Amygdala (tissue), 56 donors: Measurements from ENCODE around the gene COMMD4.
"Not testable (repeated sequence)": the region's sequence is repeated elsewhere in the genome, so short reads cannot be mapped to it uniquely, and the experiment has no call there.

Source experiments
- DNase-seq, 56 donors: peaks; one replicate each; lab custom pipeline; 2025; lab: John Stamatoyannopoulos, UW

Gene COMMD4

DNA sequence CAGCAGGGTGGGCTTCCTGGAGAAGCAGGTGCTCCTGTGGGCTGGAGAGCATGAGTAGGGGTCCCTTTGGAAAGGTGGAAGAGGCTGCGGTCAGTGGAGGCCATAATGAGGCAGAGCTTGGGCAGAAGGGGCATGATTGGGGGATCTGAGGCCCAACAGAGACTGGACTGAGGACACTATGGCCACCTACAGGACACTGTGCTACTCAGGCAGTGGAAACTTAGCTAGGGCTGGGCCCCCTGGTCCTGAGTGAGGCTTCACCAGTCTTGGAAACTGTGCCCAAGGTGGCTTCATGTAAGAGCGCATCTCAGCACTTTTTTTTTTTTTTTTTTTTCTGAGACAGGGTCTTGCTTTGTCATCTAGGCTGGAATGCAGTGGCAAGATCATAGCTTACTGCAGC, 6.3 kb upstream of the COMMD4 start:
- no peak for DNase-seq

DNA sequence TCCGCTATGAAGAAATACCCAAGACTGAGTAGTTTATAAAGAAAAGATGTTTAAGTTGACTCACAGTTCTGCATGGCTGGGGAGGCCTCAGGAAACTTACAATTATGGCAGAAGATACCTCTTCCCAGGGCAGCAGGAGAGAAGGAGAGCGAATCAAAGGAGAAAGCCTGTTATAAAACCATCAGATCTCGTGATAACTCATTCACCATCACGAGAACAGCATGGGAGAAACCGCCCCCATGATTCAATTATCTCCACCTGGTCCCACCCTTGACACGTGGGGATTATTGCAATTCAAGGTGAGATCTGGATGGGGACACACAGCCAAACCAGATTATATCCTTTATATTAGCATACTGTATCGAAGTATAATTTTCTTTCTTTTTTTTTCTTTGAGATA, 3.8 kb upstream of the COMMD4 start:
- DNase-seq, result not testable (repeated sequence)

DNA sequence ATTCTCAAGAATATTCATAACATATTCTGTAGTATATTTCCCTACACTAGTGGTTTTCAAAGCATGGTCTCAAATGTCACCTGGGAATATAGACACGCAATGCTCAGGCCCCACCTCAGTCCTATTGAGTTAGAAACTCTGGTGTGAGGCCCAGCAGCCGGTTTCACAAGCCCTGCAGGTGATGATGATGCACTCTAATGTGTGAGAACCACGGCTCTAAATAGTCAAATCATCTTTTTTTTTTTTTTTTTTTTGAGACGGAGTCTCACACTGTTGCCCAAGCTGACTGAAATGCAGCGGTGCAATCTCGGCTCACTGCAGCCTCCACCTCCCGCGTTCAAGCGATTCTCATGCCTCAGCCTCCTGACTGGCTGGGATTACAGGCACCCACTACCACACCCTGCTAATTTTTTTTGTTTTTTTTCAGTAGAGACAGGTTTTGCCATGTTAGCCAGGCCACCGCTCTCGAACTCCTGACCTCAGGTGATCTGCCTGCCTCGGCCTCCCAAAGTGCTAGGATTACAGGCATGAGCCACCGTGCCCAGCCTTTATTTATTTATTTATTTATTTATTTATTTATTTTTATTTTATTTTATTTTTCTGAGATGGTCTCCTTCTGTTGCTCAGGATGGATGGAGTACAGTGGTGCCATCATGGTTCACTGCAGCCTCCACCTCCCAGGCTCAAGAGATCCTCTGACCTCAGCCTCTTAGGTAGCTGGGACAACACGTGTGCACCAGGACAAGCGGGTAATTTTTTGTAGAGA, 2.0 kb upstream of the COMMD4 start:
- DNase-seq, result not testable (repeated sequence)

DNA sequence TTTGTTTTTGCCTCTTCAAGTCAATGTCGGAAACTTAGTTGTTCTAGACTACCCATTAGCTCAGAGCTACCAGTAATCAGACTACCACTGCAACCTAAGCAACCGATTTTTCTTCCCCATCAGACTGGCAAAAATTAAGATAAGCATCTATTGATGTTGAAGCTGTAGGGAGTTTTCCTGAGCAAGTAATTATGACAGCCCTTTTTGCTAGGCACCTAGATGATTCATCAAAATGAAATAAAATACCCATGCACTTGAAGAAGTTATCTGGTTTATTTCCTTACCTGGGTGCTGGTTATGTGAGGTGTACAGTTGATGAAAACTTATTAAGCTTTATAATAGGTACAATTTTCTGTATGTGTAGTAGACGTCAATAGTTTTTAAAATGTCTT, 554 bp upstream of the COMMD4 start:
- DNase-seq, result no peak

DNA sequence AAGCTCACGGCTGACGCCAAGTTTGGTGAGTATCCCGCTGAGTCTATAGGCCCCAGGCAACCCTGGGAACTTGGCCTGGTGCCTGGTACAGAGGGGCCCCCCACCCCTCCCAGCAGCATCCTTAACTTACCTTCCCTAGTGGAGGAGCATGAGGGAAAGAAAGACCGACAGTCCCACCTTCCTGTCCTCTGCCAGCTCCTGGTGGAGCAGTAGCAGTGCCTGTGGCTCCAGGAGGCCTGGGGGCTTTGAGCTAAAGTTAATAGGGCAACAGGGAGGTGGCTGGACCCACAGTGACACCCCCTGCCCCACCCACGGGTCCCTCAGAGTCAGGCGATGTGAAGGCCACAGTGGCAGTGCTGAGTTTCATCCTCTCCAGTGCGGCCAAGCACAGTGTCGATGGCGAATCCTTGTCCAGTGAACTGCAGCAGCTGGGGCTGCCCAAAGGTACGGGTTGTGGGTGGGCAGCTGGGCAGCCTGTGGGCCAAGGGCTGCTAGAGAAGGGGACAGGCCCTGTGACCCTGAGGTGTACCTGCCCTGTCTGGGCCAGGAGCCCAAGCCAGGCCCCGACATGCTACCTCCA, 2.9 kb downstream of the COMMD4 start:
- no peak for DNase-seq

DNA sequence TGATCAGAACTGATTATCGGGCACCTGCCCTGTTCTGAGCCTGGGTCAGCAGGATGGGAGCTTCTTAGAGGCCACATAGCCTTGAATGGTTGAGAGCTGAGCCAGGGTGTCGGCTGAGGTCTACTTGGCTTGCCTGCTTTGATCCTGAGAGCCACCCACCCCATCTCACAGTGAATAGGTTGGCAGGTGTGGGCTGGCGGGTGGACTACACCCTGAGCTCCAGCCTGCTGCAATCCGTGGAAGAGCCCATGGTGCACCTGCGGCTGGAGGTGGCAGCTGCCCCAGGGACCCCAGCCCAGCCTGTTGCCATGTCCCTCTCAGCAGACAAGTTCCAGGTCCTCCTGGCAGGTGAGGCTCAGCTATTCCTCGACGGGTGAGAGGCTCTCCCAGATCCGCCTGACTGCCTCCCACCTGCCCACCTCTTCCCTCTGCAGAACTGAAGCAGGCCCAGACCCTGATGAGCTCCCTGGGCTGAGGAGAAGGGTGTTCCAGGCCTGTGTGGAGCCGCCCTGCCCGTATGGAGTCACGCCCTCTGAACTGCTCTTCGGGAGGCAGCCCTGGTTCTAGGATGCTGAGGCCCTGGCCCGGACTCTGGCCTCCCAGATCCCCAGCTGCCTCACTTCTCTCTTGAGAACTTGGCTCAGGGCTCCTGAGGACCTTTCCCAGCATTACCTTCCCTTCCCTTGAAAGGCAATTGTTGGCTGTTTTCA, 3.8 kb downstream of the COMMD4 start:
- no peak for DNase-seq

DNA sequence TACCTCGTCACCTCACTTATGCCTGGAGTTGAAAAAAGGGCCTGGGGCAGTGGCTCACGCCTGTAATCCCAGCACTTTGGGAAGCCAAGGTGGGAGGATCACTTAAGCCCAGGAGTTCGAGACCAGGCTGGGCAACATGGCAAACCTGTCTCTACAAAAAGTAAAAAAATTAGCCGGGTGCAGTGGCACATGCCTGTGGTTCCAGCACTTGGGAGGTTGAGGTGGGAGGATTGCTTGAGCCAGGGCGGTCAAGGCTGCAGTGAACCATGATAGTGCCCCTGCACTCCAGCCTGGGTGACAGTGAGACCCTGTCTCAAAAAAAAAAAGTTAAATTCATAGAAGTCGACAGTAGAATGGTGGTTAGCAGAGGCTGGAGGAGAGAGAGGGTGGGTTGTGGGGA, 6.4 kb downstream of the COMMD4 start:
- no peak for DNase-seq

DNA sequence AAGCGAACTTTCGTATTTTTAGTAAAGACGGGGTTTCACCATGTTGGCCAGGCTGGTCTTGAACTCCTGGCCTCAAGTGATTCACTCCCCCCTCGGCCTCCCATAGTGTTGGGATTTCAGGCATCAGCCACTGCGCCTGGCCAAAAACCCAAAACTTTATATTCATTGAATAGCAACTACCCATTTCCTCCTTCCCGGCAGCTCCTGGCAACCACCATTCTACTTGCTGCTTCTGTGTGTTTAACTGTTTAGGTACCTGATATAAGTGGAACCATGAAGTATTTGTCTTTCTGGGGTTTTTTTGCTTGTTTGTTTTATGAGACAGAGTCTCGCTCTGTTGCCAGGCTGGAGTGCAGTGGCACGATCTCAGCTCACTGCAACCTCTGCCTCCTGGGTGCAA, 8.1 kb downstream of the COMMD4 start:
- DNase-seq, result peak in 14 of 56 donors; percentile 2 to 48 (median 16)

DNA sequence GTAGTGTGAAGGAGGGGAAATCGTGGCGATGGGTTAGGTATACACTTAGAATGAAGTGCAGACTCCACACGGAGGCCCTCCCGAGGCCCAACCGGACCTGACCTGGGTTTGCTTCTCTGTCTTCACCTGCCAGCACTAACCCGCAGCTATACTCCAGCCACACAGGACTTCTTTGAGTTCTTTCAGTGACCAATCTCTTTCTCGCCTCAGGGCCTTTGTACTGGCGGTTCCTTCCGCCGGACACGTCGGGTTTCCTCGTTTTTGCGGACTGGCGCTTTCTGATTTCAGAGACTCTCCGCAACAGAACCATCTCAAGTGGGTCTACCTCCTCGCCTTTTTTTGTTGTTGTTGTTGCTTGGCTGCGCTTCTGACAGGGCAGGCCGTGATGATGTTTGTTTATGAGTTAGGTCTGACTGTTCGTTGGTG, 10.9 kb downstream of the COMMD4 start, which contains the start of gene NEIL1:
Gene NEIL1, plus strand, starts transcription at position 244 of the 426 bp plus-strand sequence. CDS start 1,867 bp downstream, outside the sequence.
- DNase-seq, result peak in 3 of 56 donors; percentile 28 to 51 (median 46)

DNA sequence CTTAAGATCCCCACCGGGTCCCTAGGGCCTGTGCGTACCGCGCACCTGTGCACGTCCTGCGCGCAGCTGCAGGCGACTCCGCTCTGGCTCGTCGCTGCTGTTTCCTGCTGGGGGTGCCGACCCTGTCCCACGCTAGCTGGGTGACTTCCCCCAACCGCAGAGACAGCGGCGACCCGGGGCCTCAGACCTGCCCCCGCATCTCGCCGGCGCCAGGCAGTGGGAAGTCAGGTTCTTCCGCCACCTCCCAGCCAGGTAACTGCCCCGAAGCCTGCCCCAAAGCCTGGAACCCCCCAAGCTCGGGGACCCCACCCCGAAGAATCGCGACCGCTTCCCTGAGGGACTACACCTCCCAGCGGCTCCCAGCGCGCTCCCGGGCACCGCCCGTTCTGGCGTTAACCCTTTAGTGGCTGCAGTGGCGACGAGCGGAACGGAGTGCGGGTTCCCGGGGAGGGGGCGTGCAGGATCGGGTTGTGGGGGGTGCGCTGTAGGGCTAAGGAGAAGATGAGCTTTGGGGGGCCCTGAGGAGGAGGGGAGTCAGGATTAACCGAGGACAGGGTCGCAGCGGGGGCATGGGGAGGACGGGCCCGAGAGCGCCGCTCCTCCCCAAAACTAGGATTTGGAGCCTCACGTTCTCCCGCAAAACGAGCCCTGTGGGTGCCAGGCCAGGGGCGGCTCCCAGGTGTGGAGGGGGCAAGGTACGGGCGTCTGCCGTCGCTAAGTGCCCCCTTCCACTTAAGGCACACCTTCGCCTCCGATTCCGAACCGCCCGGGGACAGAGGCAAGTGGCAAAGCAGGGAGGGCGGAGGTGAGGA, 11.6 kb downstream of the COMMD4 start:
- peak in 50 of 56 donors; percentile 17 to 74 (median 57) for DNase-seq

DNA sequence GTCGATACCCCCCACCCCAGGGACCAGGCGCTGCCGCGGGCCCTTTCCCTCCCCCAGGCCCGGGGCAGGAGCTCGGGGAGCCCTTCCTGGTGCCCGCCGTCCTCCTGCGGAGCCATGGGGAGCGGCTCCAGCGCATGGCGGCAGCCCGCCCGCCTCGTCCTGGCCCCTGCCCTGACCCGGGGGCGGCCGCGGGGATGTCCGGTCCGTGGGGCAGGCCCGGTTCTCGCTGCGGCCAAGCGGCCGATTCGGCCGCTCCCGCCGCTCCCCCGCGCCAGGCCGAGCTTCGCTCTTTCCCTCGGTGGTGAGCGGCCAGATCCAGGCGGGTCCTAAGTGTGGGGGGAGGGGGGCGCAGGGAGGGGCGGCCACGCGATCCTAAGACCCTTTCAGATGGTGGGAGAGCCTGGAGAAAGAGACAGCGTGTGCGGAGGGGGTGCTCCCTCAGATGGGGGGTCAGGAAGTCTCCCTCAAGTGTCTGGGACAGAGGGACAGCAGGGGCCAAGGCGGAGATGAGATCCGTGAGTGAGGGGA, 12.2 kb downstream of the COMMD4 start:
- peak in 3 of 56 donors; percentile 19 to 49 (median 31) for DNase-seq

DNA sequence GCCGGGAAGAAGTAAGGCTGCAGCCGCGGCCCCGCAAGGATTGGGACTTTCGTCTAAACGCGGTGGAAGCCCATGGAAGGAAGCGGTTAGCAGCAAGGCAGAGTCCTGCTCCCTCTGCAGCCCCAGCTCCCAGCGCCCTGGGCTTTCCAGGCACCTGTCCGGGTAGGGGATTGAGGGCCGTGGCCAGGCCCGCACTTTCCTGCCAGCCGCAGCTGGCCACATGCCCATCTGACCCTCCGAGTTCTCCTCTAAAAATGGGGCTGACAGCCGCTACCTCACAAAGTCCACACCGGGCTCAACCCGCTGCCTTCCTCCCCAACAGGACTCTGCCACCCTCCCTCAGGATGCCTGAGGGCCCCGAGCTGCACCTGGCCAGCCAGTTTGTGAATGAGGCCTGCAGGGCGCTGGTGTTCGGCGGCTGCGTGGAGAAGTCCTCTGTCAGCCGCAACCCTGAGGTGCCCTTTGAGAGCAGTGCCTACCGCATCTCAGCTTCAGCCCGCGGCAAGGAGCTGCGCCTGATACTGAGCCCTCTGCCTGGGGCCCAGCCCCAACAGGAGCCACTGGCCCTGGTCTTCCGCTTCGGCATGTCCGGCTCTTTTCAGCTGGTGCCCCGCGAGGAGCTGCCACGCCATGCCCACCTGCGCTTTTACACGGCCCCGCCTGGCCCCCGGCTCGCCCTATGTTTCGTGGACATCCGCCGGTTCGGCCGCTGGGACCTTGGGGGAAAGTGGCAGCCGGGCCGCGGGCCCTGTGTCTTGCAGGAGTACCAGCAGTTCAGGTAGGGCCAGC, 12.9 kb downstream of the COMMD4 start:
- peak in 4 of 56 donors; percentile 17 to 48 (median 20) for DNase-seq

DNA sequence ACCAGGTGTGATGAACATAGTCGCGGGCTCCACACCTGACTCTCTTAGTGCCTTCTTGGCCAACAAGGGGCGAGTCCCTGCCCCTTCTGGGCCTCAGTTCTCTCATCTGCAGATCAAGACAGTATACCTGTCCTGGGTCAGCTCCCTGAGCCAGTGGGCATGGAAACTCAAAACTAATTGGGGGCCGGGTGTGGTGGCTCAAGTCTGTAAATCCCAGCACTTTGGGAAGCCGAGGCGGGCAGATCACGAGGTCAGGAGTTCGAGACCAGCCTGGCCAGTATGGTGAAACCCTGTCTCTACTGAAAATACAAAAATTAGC, 13.4 kb downstream of the COMMD4 start:
- peak in 1 of 56 donors; percentile 13 for DNase-seq

DNA sequence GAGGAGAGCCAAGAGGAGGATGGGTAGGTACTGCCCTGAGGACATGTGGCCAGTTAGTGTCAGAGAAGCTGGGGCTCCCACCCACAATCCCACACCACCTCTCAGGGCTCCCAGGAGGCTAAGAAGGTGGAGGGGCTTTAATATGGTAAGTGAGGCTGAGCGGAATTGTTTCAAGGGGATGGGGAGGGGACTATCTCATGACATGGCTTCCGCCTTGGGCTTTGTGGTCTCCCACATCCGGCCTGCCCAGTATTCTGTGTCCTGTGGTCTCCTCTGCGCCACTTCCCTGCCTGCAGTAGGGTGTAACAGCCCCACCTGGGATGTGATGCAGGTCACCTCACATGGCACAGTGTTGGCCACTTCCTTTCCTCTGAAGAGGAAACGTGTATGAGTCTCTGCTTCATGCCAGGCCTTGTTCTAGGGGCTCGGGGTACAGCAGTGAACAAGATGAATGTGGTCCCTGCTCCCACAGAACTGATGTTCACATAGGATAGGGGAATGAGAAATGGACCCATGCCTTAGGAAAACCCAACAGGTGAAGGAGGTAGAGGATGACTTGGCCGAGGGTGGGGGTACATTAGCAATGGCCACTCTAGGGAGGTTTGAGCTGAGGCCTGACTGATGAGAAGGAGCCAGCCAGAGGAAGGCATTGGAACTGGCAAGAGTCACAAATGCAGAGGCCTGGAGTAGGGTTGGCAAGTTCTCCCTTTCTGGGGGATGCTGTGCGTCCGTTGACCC, 14.2 kb downstream of the COMMD4 start:
- no peak for DNase-seq

DNA sequence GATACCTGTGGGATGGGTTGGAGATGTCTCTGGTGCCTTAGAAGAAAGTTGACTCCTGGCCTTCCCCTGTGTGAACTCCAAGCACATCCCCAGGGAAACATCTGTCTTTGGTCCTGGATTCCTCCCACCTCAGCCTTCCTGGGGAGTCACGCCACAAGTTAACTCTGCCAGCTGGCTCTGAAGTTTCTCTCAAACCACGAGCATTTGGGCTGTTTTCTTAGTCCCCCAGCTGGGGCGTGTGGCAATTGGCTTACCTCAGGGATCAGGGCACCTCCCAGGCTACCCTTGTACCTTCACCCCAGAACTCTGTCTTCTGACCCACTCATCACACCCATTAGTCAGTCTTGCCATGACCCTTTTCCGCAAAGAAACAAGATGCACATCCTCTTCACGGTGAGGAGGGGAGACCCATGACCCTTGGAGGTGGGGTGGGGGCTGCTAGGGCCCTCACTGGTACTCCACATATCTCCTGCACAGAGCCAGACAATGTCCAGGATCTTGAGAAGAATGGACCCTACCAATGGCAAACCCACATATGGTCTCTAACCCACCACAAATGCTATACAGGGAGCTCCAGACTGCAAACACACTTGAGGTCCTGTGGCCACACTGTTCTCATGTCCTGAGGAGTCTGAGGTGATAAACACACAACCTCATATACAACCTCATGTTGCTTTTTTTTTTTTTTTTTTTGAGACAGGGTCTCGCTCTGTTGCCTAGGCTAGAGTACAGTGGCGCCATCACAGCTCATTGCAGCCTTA, 14.9 kb downstream of the COMMD4 start:
- no peak for DNase-seq

DNA sequence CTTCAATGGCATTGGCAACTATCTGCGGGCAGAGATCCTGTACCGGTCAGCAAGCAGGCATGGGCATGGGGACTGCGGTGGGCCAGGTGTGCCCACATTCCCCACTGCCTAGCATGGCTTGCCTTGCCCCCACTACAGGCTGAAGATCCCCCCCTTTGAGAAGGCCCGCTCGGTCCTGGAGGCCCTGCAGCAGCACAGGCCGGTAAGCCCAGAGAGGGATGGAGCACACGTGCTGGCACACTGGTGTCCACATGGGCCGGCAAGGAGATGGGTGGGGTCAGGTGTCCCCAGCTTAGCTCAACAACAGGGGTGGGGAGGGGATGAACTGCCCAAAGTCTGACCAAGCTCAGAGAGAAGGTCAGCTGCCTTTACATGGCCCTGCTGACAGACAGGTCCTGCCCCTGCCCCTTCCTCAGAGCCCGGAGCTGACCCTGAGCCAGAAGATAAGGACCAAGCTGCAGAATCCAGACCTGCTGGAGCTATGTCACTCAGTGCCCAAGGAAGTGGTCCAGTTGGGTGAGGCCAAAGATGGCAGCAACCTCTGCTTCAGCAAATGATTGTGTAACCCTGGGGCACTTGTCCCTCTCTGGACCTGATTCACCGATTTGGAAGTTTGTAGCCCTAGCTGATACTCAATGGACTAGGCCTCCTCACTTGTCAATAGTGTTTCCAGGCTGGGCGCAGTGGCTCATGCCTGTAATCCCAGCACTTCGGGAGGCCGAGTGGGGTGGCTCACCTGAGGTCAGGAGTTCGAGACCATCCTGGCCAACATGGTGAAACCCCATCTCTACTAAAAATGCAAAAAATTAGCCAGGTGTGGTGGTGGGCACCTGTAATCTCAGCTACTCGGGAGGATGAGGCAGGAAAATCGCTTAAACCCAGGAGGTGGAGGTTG, 16.6 kb downstream of the COMMD4 start:
- DNase-seq, result no peak

DNA sequence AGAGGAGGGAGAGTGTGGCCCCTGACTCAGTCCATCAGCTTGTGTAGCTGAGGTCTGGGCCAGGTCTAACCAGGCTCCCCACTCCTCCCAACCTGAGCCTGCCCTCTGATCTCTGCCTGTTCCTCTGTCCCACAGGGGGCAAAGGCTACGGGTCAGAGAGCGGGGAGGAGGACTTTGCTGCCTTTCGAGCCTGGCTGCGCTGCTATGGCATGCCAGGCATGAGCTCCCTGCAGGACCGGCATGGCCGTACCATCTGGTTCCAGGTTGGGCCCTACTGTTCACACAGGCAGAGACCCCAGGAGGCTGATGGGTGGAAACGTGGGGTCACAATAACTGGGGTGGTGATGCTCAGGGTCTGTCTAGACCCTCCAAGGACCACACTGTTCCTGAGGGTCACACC, 17.7 kb downstream of the COMMD4 start:
- no peak for DNase-seq
